Transverse colon (tissue), 4 donors: ENCODE results near the gene CACNG7. TPM values are rescaled to one million over a fixed set of nuclear protein-coding genes. Genes with fewer than 3 reads are reported as not detected.

Source experiments
- DNase-seq: peaks from one replicate; pipeline ENCODE4 v3.0.0-alpha.2; 2019
- H3K27ac ChIP-seq, 4 donors: fragments of 200-600 bp; sonication (generic); 2 replicates each; pipeline ENCODE4 v1.5.1; 2016 to 2018; ENCODE audit warnings: inconsistent platforms in 4 of 4
- H3K27me3 ChIP-seq: fragments of 200-600 bp; sonication (generic); 2 replicates; pipeline ENCODE4 v1.5.1; 2017; ENCODE audit warnings: inconsistent platforms
- H3K36me3 ChIP-seq, 4 donors: fragments of 200-600 bp; sonication (generic); 2 replicates each; pipeline ENCODE4 v1.5.1; 2017 to 2019; ENCODE audit warnings: inconsistent platforms in 4 of 4
- H3K4me1 ChIP-seq, 4 donors: fragments of 200-600 bp; sonication (generic); 2 replicates each; pipeline ENCODE4 v1.5.1; 2017 to 2020; ENCODE audit warnings: inconsistent platforms in 4 of 4
- H3K4me3 ChIP-seq, 4 donors: fragments of 200-600 bp; sonication (generic); 1 replicate in 1 of 4; 2 replicates in 3 of 4; pipeline versions ENCODE4 v1.5.1 to v1.6.1; 2017 to 2019; ENCODE audit warnings: inconsistent platforms in 4 of 4
- H3K9me3 ChIP-seq, 2 donors: fragments of 200-600 bp; sonication (generic); 2 replicates each; pipeline ENCODE4 v1.5.1; 2017 to 2019; ENCODE audit warnings: inconsistent platforms in 2 of 2
- EP300 ChIP-seq: sonication (generic); formaldehyde crosslinking; IDR thresholded peaks from one replicate; pipeline ENCODE4 v1.6.1; 2017; ENCODE audit warnings: antibody characterized with exemption, low read depth
- POLR2A ChIP-seq: fragments of 450-650 bp; IDR thresholded peaks from one replicate; pipeline ENCODE4 v1.6.1; 2016; ENCODE audit warnings: antibody characterized with exemption, mild to moderate bottlenecking, moderate library complexity
- POLR2AphosphoS5 ChIP-seq, 3 donors: sonication (generic); formaldehyde crosslinking; IDR thresholded peaks; one replicate each; pipeline ENCODE4 v1.6.1; 2016; ENCODE audit warnings: antibody characterized with exemption in 3 of 3
- WGBS, 2 donors: methylation state at CpG; one replicate each; pipeline ENCODE4 v1.1.5; 2018; ENCODE audit warnings: low coverage in 1 of 2; 5-methylcytosine and 5-hydroxymethylcytosine counted together
- in situ Hi-C, 4 donors: fragments of 200-750 bp; cut with MboI; loops; one replicate each; pipeline versions ENCODE4 v1.15.0 to v1.15.1; 2017; ENCODE audit warnings: low sequenced_read_pairs in 3 of 4, low pct_ligation_motif_present in 1 of 4, low pct_unique_long_range_greater_than_20kb in 1 of 4
- intact Hi-C: fragments of 100-400 bp; cut with DNase I; formaldehyde crosslinking; loops from one replicate; pipeline ENCODE4 v1.15.1; 2023; ENCODE audit warnings: low total_unique reads
- total RNA-seq, 4 donors: library from RNA; depleted of rRNA; stranded (reverse); fragments of >200 nt; gene quantifications; one replicate each; pipeline ENCODE4 v1.1.0, GENCODE V29; 2016
- TF ChIP-seq, protein P1 (sequence below), 5 experiments: fragments of 200-600 bp in 3 of 5; fragments of 450-650 bp in 2 of 5; sonication (generic) in 3 of 5; IDR thresholded peaks; 1 replicate in 2 of 5; 2 replicates in 3 of 5; pipeline ENCODE4 v1.5.1; 2016 to 2017; ENCODE audit warnings: antibody characterized with exemption in 5 of 5, inconsistent platforms in 3 of 5, mild to moderate bottlenecking in 2 of 5, moderate library complexity in 1 of 5

The CACNG7 gene
- total RNA-seq, 4 donors from 2014 or later: not detected

DNA sequence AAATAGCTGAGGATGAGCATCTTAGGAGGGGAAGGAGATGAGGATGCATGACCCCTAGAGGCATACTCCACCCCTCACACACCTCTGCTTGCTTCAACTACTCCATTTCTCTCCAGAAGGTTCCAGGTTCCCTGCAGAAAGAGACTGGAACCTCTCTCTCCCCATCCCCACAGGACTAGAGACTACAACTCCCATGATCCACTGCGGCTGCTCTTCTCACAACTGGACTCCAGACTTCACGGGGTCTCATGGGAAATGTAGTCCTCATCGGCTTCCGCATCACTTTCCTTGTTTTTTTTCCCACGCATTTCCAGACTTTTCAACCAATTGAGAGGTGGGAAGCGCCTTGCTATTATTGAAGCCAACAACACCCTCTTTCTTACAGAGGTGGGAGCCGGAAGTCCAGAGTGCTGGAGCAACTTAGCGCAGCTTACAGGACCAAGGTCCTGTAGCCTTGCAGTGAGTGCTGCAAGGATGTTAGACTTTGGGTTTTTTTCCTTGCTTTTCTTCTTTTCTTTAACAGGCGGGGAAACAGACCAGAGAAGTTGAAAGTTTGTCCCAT lies 68.4 kb downstream of the CACNG7 start:
- DNase-seq: peak; percentile 70
- WGBS, 2 donors: 5 to 14% methylated on average over 8 to 9 of the region's 9 CpGs
- H3K27ac ChIP-seq: no peak overlapping the region
- peaks cover 73% of the 10 kb centered on the region for H3K27me3 ChIP-seq
- no peaks in the 10 kb centered on the region for H3K36me3 ChIP-seq
- intact Hi-C loops: no loop called here
- H3K4me3 ChIP-seq: peak overlapping the region in 1 of 4 donors; percentile 32
- H3K4me1 ChIP-seq: peaks cover 0 to 25% (median 3%) of the 10 kb centered on the region in 4 donors
- TF ChIP-seq, protein P1, sequence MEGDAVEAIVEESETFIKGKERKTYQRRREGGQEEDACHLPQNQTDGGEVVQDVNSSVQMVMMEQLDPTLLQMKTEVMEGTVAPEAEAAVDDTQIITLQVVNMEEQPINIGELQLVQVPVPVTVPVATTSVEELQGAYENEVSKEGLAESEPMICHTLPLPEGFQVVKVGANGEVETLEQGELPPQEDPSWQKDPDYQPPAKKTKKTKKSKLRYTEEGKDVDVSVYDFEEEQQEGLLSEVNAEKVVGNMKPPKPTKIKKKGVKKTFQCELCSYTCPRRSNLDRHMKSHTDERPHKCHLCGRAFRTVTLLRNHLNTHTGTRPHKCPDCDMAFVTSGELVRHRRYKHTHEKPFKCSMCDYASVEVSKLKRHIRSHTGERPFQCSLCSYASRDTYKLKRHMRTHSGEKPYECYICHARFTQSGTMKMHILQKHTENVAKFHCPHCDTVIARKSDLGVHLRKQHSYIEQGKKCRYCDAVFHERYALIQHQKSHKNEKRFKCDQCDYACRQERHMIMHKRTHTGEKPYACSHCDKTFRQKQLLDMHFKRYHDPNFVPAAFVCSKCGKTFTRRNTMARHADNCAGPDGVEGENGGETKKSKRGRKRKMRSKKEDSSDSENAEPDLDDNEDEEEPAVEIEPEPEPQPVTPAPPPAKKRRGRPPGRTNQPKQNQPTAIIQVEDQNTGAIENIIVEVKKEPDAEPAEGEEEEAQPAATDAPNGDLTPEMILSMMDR (IDR thresholded peaks at IDR 0.05): no peak
- TF ChIP-seq POLR2AphosphoS5 (IDR thresholded peaks at IDR 0.05) (no peak), EP300 (no peak), POLR2A (no peak)
- in situ Hi-C loops: no loop called here
- no peaks in the 10 kb centered on the region for H3K9me3 ChIP-seq

- 36% methylated on average over 54 of the region's 54 CpGs; no CpG with 5 or more reads in 1 of the 2 donors for WGBS, 2 donors
- Histone ChIP-seq H3K4me1 (peaks cover 0 to 28% (median 6%) of the 10 kb centered on the region in 4 donors), H3K27me3 (peaks cover 79% of the 10 kb centered on the region), H3K4me3 (peak overlapping the region in 1 of 4 donors; percentile 32), H3K36me3 (no peaks in the 10 kb centered on the region), H3K27ac (no peak overlapping the region), H3K9me3 (no peaks in the 10 kb centered on the region)
- intact Hi-C loops (no loop called here), in situ Hi-C loops (no loop called here)
- no peak for DNase-seq
- no peak for TF ChIP-seq POLR2A
- TF ChIP-seq, protein P1 (IDR thresholded peaks at IDR 0.05): no peak
- no peak for TF ChIP-seq POLR2AphosphoS5 (IDR thresholded peaks at IDR 0.05)
- no peak for TF ChIP-seq EP300
These were observed 69.1 kb downstream of the CACNG7 start for GRCh38 chr19:53977991-53978731.

- Histone ChIP-seq H3K4me3 (no peak overlapping the region), H3K27ac (no peak overlapping the region), H3K27me3 (peaks cover 89% of the 10 kb centered on the region), H3K36me3 (no peaks in the 10 kb centered on the region), H3K9me3 (no peaks in the 10 kb centered on the region), H3K4me1 (peaks cover 0 to 28% (median 6%) of the 10 kb centered on the region in 4 donors)
- intact Hi-C loops (no loop called here), in situ Hi-C loops (no loop called here)
- DNase-seq: no peak
- TF ChIP-seq, protein P1 (IDR thresholded peaks at IDR 0.05): no peak
- TF ChIP-seq EP300: no peak
- no peak for TF ChIP-seq POLR2AphosphoS5 (IDR thresholded peaks at IDR 0.05)
- TF ChIP-seq POLR2A: no peak
- WGBS, 2 donors: 7 to 8% methylated on average over 12 to 19 of the region's 19 CpGs
These were observed 70.1 kb downstream of the CACNG7 start for GRCh38 chr19:53978975-53979801.
